GM23338 (cell line): ENCODE measurements around the gene NCKAP5.

ENCODE experiments used
- EZH2 ChIP-seq: fragments of 200-600 bp; sonication (generic); IDR thresholded peaks from one replicate; pipeline ENCODE4 v1.8.0; 2017; ENCODE audit warnings: antibody characterized with exemption, mild to moderate bottlenecking, low read depth; ENCODE audit not compliant: unreplicated experiment
- EZH2phosphoT487 ChIP-seq: fragments of 200-600 bp; sonication (generic); IDR thresholded peaks from one replicate; pipeline ENCODE4 v1.8.1; 2018; ENCODE audit warnings: antibody characterized with exemption; ENCODE audit not compliant: unreplicated experiment
- JUNB ChIP-seq: IDR thresholded peaks from one replicate; pipeline ENCODE4 v1.6.1; 2016; ENCODE audit warnings: antibody characterized with exemption; ENCODE audit not compliant: unreplicated experiment
- TF ChIP-seq, protein P1 (sequence below), 2 experiments: fragments of 200-600 bp in 1 of 2; sonication (generic) in 1 of 2; conservative IDR thresholded peaks; 2 replicates each; pipeline versions ENCODE4 v1.5.1 to v1.6.1; 2016 to 2017; ENCODE audit warnings: antibody characterized with exemption in 2 of 2, low read depth in 2 of 2, mild to moderate bottlenecking in 2 of 2, moderate library complexity in 1 of 2

DNA sequence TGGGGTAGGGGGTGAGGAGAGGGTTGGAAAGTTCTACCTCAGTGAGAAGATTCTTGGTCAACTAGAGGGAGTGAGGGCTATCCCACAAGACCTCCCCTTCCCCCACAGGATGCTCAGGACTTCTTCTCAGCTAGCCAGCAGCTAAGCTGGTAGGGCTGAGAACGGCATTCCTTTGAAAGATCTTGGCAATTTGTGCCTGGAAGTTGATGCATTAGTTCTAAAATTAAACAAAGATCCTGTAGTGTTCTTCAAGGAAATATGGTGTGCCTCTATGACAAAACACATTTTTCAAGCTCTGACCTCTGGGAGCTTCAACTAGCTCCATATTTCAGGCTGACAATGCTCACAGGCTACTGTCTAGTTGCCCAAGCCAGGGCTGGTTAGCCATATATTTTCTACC is 900.6 kb downstream of the NCKAP5 start:
- TF ChIP-seq, protein P1, sequence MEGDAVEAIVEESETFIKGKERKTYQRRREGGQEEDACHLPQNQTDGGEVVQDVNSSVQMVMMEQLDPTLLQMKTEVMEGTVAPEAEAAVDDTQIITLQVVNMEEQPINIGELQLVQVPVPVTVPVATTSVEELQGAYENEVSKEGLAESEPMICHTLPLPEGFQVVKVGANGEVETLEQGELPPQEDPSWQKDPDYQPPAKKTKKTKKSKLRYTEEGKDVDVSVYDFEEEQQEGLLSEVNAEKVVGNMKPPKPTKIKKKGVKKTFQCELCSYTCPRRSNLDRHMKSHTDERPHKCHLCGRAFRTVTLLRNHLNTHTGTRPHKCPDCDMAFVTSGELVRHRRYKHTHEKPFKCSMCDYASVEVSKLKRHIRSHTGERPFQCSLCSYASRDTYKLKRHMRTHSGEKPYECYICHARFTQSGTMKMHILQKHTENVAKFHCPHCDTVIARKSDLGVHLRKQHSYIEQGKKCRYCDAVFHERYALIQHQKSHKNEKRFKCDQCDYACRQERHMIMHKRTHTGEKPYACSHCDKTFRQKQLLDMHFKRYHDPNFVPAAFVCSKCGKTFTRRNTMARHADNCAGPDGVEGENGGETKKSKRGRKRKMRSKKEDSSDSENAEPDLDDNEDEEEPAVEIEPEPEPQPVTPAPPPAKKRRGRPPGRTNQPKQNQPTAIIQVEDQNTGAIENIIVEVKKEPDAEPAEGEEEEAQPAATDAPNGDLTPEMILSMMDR (conservative IDR thresholded peaks at IDR 0.05; ENCODE audit: low read depth in 2 of 2) = no peak
- TF ChIP-seq EZH2 (no peak), JUNB (no peak), EZH2phosphoT487 (no peak)
